HL-60 (cell line): ENCODE results near the gene GNAI2.

Experiments
- DNase-seq, 2 experiments: peaks; one replicate each; pipeline ENCODE4 v3.0.0-alpha.2; 2010 to 2020; ENCODE audit warnings: low read depth in 1 of 2, low spot score in 1 of 2
- H3K27ac ChIP-seq: fragments of 250-450 bp; sonication (Bioruptor Pico); replicated peaks from 2 replicates; pipeline ENCODE4 v1.5.1; 2020; ENCODE audit warnings: mild to moderate bottlenecking, moderate library complexity
- H3K27me3 ChIP-seq: fragments of 250-450 bp; sonication (Bioruptor Pico); 2 replicates; pipeline ENCODE4 v1.5.1; 2021; ENCODE audit warnings: mild to moderate bottlenecking, moderate library complexity; ENCODE audit not compliant: insufficient read depth, poor library complexity, severe bottlenecking
- H3K4me3 ChIP-seq: replicated peaks from 2 replicates; pipeline ENCODE4 v1.5.1; 2011; ENCODE audit warnings: mild to moderate bottlenecking, control low read depth, low read length; ENCODE audit not compliant: insufficient read depth
- CTCF ChIP-seq: IDR thresholded peaks from one replicate; pipeline ENCODE4 v1.5.1; 2011; ENCODE audit warnings: low read length, control low read depth, inconsistent platforms; ENCODE audit not compliant: insufficient read depth
- GABPA ChIP-seq: IDR thresholded peaks from 2 replicates; pipeline ENCODE4 v1.6.1; 2012; ENCODE audit warnings: low read depth
- POLR2AphosphoS5 ChIP-seq: IDR thresholded peaks from 2 replicates; pipeline ENCODE4 v1.6.1; 2012; ENCODE audit warnings: low read depth
- REST ChIP-seq: IDR thresholded peaks from 2 replicates; pipeline ENCODE4 v1.6.1; 2012; ENCODE audit warnings: low read depth; ENCODE audit not compliant: insufficient replicate concordance
- SPI1 ChIP-seq: IDR thresholded peaks from 2 replicates; pipeline ENCODE4 v1.6.1; 2012; ENCODE audit warnings: low read depth, mild to moderate bottlenecking, borderline replicate concordance

GNAI2 gene

DNA sequence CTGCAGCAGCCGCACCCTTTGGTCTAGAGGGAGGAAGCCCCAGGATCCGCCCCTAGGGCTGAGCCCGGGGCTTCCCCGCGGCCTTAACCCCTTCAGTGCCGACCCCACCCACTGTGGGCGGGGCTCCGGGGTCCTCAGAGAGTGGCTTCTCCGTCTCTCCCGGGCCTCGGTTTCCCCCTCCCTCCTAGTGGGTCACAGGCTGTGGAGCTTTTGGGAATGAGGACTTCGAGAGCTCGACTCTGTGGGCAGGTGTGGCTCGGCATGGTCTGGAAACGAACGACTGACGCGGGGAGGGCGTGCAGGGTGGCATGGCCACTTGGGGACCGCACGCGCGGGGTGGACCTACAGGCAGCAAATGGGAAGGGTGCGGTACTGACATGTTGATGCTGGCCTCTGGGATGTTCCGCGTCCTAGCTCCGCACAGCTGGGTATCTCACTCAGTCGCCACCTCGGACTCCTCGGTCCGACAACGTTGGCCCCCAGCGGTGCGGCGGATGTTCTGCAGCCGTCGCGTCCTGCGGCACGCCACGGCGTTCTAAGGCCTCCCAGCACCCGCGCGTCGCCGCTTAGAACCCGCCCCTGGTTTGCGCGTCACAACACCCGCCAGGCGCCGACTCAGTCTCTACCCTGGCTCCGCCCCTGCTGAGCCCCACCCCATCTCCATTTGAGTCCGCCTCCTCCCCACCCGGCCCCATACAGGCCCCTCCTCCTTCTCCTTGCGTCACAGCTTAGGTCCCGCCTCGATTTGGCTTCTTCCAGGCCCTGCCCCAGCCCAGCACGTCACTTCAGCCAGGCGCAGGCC, 63.0 kb downstream of the GNAI2 start, which contains the start of the genes HYAL3 and NAA80:
Gene HYAL3 (minus strand): TSS at position 570 of the 802 bp plus-strand sequence. CDS start 3,803 bp downstream, outside the sequence.
Gene NAA80 (minus strand): TSS at position 570 of the 802 bp plus-strand sequence. CDS start 1,942 bp downstream, outside the sequence.
- H3K27ac ChIP-seq, result peak within 1 kb of the TSS; percentile 89

GRCh38 chr3:50299638-50299928, 63.6 kb downstream of the GNAI2 start:
- peak overlapping the region; percentile 89 for H3K27ac ChIP-seq

More for the DNA sequence above, 63.0 kb downstream of the GNAI2 start, which contains the start of the genes HYAL3 and NAA80:
- peak within 1 kb of the TSS; percentile 69 for H3K4me3 ChIP-seq
- no peaks in the 10 kb centered on the region for H3K27me3 ChIP-seq
- peak; percentile 100 for DNase-seq
- no peak for TF ChIP-seq CTCF
- TF ChIP-seq REST, result no peak
- no peak for TF ChIP-seq GABPA
- peak; percentile 55; the same call in 1 of the 2 replicates for TF ChIP-seq POLR2AphosphoS5
- peak; percentile 53; the same call in 1 of the 2 replicates for TF ChIP-seq SPI1

More at GRCh38 chr3:50299638-50299928, 63.6 kb downstream of the GNAI2 start:
- no peaks in the 10 kb centered on the region for H3K27me3 ChIP-seq
- TF ChIP-seq CTCF, result no peak
- TF ChIP-seq REST, result no peak
- TF ChIP-seq GABPA, result no peak
- no peak for TF ChIP-seq SPI1
- TF ChIP-seq POLR2AphosphoS5, result no peak
- DNase-seq, result no peak
- peak overlapping the region; percentile 29 for H3K4me3 ChIP-seq
